HG03045 (cell line): ENCODE data around the gene PDILT.

Source experiments
- ATAC-seq: cut with Tn5 transposase; IDR thresholded peaks from one replicate; pipeline ENCODE4 v1.9.1; 2021; ENCODE audit warnings: mild to moderate bottlenecking, moderate library complexity; ENCODE audit not compliant: unreplicated experiment

Gene PDILT

DNA sequence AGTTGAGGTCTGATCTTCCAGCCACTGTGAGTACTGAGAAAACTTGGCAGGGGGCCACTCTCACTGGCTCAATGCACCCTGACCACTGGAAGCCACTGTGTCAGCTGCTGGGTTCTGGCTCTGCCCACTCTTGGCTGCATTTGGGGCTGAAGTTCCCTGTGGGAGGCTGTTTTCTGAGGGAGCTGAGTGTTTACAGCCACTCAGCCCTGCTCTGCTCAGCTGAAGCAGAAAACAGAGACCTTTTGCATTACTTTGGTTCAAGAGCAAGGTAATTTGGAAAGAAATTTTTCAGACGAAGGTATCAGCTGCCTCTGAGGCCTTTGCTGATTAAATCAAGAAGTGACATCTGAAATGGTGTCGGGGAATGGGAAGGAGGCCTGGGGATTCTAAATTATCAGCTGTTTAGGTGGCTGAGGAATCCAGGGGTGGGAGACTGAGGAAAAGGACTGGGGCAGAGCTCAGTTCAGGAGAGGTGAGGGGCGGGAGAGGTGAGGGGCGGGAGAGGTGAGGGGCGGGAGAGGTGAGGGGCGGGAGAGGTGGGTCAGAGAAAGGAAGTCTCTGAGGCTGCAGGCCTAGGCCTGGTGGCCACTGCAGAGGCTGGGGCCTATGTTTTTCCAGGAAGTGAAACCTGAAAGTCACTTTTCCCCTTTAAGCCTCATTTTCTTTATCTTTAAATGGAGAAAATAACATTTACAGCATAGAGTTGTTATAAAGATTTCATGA, 5.0 kb upstream of the PDILT start, which contains the start of gene ACSM5:
TSS of gene ACSM5 (plus strand) at position 137 of the 723 bp plus-strand sequence. CDS start 1,951 bp downstream, outside the sequence.
- no peak for ATAC-seq

DNA sequence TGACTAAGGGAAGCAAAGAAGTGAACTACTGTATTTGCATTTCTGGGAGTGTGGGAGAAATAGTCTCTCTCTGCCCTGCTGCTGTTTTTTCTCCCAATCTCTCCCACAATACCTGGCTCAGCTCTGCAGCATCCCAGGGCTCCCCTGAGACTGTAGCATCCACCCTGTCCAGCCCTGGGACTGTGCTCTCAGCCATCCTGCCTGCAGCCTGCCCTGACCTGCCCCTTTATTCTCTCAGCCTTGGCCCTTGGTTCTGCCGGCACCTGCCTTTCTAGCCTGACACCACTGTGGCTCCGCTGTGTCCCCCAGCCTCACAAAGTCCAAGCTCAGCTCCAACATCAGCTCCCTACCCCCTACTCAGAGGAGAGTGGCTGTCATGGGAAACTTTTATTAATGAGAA, 1.9 kb downstream of the PDILT start:
- no peak for ATAC-seq

DNA sequence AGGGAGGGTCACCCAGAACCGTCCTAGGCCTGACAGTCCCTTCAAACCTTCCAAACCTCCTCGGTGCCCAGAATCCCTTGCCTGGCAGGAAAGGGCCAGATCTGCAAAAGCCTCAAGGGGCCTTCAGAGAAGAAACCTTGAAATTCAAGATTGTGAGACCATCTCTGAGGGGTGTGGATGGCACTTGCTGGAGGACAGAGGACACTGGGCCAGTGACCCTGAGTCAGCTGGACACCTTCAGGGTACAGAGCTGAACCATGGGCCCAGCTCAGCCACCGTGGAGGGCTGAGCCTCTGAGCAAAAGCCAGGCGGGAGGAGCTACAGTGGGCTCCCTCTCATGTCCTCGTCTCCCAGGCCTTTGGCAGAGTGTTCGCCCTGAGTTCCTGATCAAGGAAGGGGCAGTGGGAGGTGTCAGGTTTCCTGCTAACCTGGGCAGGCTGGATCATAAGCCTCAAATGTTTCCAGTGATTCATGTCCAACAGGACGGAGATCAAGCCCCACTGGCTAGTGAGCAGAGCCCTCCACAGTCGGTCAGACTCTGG, 3.0 kb downstream of the PDILT start:
- ATAC-seq: no peak

GRCh38 chr16:20401066-20401465, 3.5 kb downstream of the PDILT start:
- no peak for ATAC-seq

DNA sequence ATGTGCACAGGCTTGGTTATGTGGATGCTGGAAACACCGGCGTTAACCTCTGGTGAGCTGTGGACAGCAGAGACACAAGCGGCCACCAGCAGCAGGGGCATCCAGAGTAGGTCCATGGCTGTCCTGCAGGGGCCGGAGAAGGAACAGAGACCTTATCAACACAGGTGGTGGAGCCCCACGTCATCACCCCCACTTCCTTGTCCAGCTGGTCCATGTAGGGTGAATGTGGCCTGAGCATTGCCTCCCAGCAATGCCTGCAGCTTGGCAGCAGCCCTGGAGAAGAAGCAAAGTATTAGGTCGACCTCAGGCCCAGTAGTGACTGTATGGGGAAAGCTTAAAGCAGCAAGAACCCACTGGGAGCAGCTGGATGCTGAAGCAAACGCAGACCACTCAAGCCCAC, 5.4 kb downstream of the PDILT start:
- no peak for ATAC-seq

GRCh38 chr16:20398603-20399002, 5.9 kb downstream of the PDILT start:
- ATAC-seq: no peak

GRCh38 chr16:20397468-20398074, 7.0 kb downstream of the PDILT start:
- no peak for ATAC-seq

- no peak for ATAC-seq
These were observed 7.6 kb downstream of the PDILT start for GRCh38 chr16:20396846-20397467.

GRCh38 chr16:20395946-20396345, 8.6 kb downstream of the PDILT start:
- ATAC-seq: no peak

DNA sequence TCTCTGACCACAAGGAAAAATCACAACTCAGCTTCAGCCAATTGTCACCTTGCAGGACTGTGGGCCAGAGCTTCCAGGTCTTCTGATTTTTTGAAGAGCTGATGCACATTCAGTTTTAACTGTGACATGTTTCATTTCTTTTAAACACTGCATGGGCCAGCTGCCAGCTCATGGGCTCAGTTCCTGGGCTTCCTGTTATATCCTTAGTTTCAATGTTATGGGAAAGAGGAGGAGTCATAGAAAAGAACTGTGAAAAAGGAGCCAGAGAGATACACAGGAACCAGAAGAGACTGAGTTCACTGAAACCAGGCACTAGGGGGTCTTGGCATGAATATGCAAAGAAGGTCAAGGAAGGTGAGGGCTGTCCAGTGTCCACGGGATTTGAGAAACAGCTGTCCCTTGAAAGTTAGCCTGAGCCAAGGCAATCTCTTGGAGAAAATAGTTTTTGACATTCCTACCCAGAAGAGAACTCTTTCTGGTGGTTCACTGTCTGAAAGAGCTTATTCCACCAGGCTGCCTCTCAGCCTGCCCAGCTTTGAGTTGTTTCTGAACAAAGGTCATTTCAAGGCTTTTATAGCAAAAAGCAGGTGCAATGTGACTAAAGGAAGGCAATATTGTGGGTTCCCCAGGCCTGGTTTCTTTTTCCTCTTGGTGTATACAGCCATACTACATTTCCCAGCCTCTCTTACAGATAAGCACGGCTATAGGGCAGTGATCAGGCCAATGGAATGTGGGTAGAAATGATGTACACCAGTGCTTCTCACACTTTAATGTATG, 10.5 kb downstream of the PDILT start:
- ATAC-seq: no peak

- no peak for ATAC-seq
These were observed 13.5 kb downstream of the PDILT start for GRCh38 chr16:20391045-20391444.

DNA sequence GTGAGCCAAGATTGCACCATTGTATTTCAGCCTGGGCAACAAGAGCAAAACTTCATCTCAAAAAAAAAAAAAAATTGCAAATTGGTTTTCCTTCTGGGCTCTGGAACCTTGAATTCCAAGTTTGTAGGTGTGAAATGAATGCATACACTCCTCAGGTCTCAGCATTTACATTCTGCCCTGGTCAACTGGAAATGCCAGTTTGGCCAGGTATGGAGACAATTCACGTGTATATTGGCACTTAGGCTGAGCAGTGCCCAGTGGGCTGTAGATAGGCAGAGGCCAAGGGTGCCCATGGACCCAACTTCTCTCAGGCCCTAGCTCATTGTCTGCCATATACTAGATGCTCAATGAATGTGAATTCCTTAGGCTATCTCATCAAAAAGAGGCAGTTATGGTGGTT, 15.7 kb downstream of the PDILT start:
- ATAC-seq: no peak

DNA sequence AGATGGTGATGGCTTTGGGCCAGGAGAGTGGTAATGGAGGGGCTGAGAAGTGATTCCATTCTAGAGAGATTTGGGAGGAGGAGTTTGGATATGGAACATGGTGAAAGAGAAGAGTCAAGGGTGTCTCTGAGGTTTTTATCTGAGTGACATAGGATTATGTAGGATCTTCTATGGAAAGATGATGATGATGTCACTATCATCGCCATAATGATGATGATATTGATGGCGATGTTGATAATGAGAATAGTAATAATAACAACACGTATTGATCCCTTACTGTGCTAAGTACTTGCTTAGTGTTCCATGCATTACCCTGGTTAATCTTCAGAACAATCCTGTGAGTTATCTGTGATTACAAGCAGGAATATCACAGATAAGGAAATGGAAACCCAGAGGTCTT, 16.6 kb downstream of the PDILT start:
- ATAC-seq: no peak

- no peak for ATAC-seq
These were observed 18.4 kb downstream of the PDILT start for GRCh38 chr16:20385844-20386832.

DNA sequence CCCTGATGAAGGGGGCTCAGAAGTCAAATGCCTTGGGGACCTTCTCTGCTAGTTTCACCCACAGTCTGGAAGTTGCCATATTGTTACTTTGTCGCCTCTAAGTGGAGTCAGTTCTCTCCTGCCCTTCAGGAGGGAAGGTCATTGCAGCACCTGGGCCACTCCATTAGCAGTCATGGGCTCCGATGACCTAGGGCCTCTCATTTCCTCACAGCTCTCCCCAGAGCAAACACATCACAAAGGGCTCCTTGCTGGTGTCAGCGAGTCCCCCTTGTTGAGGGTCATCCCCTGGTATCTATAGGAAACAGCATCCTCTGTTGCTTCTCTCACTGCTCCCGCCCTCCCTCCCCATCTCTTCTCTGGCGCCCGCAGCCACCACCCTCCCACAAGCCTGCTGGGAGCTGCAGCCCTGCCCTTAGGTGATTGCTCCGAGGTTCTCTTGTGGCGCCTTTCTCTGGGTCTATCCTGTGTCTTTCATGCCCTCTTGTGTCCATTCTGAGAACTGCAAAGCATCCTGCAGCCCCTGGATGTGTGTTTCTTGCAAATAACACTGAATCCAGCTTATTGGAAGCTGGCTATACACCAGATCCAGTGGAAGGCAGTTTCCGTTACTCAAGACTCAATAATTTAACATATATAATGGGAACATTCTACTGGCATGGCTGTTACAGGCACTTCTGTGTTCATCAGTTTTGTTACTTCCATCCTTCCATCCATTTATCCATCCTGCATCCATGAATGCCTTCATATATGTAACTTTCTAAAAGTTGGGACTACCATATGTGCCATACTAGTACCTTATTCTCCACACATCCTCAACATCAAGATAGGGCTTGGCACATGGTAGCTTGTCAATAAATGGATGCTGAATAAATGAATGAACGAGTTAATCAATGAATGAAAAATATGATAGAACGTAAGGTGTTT, 21.2 kb downstream of the PDILT start:
- no peak for ATAC-seq

- ATAC-seq: no peak
These were observed 22.2 kb downstream of the PDILT start for GRCh38 chr16:20382202-20382948.

GRCh38 chr16:20380782-20381181, 23.8 kb downstream of the PDILT start:
- no peak for ATAC-seq

- no peak for ATAC-seq
These were observed 27.4 kb downstream of the PDILT start for GRCh38 chr16:20377181-20377580.
